Gastrocnemius medialis (tissue), 4 donors: ENCODE results near the gene SPOUT1. TPM values are rescaled to one million over a fixed set of nuclear protein-coding genes. Genes with fewer than 3 reads are reported as not detected.
"Not testable (repeated sequence)": the region's sequence is repeated elsewhere in the genome, so short reads cannot be mapped to it uniquely, and the experiment has no call there.

Source experiments
- ATAC-seq, 2 donors: fragments of 150-250 bp; one replicate each; pipeline ENCODE4 v1.9.1; 2016
- DNase-seq, 2 donors: peaks; one replicate each; pipeline ENCODE4 v3.0.0-alpha.2; 2019
- H3K27ac ChIP-seq, 4 donors: fragments of 200-600 bp; sonication (generic); 1 replicate in 1 of 4; 2 replicates in 3 of 4; pipeline ENCODE4 v1.5.1; 2016 to 2018; ENCODE audit warnings: mild to moderate bottlenecking in 2 of 4, moderate library complexity in 1 of 4
- H3K27me3 ChIP-seq, 3 donors: fragments of 200-600 bp; sonication (generic) in 2 of 3; 1 replicate in 1 of 3; 2 replicates in 2 of 3; pipeline versions ENCODE4 v1.5.1 to v1.6.0; 2016 to 2019; ENCODE audit warnings: mild to moderate bottlenecking in 1 of 3, moderate library complexity in 1 of 3
- H3K36me3 ChIP-seq, 2 donors: fragments of 200-600 bp; sonication (generic) in 1 of 2; one replicate each; pipeline ENCODE4 v1.5.1; 2017 to 2018
- H3K4me1 ChIP-seq, 2 donors: fragments of 200-600 bp; sonication (generic) in 1 of 2; one replicate each; pipeline ENCODE4 v1.5.1; 2016 to 2017; ENCODE audit warnings: mild to moderate bottlenecking in 2 of 2
- H3K4me3 ChIP-seq, 4 donors: fragments of 200-600 bp; sonication (generic) in 3 of 4; 1 replicate in 1 of 4; 2 replicates in 3 of 4; pipeline ENCODE4 v1.5.1; 2016 to 2019; ENCODE audit warnings: mild to moderate bottlenecking in 2 of 4
- H3K9me3 ChIP-seq, 3 donors: fragments of 200-600 bp; sonication (generic) in 2 of 3; 1 replicate in 1 of 3; 2 replicates in 2 of 3; pipeline ENCODE4 v1.5.1; 2016 to 2019
- POLR2A ChIP-seq, 2 donors: fragments of 450-650 bp; IDR thresholded peaks; one replicate each; pipeline ENCODE4 v1.6.1; 2017; ENCODE audit warnings: antibody characterized with exemption in 2 of 2, mild to moderate bottlenecking in 2 of 2, moderate library complexity in 2 of 2
- in situ Hi-C, 4 donors: fragments of 200-750 bp; cut with MboI; loops; one replicate each; pipeline versions ENCODE4 v1.15.0 to v1.8.0; 2017; ENCODE audit warnings: low sequenced_read_pairs in 4 of 4
- intact Hi-C: fragments of 100-400 bp; cut with DNase I; formaldehyde crosslinking; loops from one replicate; pipeline ENCODE4 v1.15.1; 2023; ENCODE audit warnings: low total_unique reads
- total RNA-seq, 4 donors: library from RNA; depleted of rRNA; stranded (reverse); fragments of >200 nt; gene quantifications; one replicate each; pipeline versions ENCODE4 v1.1.0 to v1.2.3, GENCODE V29; 2016
- TF ChIP-seq, protein P1 (sequence below), 5 experiments: fragments of 450-650 bp in 3 of 5; fragments of 200-600 bp in 2 of 5; sonication (generic) in 2 of 5; IDR thresholded peaks in 4 of 5; conservative IDR thresholded peaks in 1 of 5; 1 replicate in 4 of 5; 2 replicates in 1 of 5; pipeline ENCODE4 v1.5.1; 2016 to 2019; ENCODE audit warnings: antibody characterized with exemption in 5 of 5, mild to moderate bottlenecking in 3 of 5, moderate library complexity in 3 of 5

Gene SPOUT1
- total RNA-seq, 4 donors from 2014 or later: 10.7 to 29.3 (median 14.9) TPM

DNA sequence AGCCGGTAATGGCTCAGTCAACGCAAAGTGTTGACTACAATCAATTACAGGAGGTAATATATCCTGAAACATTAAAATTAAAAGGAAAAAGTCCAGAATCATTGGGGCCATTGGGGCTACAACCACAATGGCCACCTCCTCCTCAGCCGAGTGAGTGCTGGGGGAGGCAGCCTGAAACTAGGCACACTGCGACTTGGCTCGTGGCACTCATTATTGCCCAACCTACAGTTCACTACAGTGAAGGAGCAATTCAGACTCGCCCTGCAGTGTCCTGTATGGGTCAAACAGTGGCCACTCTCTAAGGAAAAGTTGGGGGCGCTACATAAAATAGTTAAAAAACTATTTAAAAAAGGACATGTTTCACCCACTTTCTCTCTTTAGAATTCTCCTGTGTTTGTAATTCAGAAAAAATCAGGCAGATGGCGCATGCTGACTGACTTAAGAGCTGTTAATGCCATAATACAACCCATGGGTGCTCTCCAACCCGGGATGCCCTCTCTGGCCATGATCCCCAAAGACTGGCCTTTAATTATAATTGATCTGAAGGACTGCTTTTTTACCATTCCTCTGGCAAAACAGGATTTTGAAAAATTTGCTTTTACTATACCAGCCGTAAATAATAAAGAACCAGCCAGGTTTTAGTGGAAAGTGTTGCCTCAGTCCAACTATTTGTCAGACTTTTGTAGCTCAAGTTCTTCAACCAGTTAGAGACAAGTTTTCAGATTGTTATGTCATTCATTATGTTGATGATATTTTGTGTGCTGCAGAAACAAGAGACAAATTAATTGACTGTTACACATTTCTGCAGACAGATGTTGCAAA lies 22.4 kb upstream of the SPOUT1 start:
- H3K4me3 ChIP-seq, H3K9me3 ChIP-seq, H3K27ac ChIP-seq, H3K36me3 ChIP-seq, H3K27me3 ChIP-seq, in situ Hi-C loops: not testable (repeated sequence)
- intact Hi-C loops: loop anchor here (1.0 kb wide), 1 partner anchor 76 kb away; no protein-coding TSS in a partner anchor
- peaks cover 0 to 16% of the 10 kb centered on the region in 2 donors for H3K4me1 ChIP-seq
- TF ChIP-seq, protein P1, sequence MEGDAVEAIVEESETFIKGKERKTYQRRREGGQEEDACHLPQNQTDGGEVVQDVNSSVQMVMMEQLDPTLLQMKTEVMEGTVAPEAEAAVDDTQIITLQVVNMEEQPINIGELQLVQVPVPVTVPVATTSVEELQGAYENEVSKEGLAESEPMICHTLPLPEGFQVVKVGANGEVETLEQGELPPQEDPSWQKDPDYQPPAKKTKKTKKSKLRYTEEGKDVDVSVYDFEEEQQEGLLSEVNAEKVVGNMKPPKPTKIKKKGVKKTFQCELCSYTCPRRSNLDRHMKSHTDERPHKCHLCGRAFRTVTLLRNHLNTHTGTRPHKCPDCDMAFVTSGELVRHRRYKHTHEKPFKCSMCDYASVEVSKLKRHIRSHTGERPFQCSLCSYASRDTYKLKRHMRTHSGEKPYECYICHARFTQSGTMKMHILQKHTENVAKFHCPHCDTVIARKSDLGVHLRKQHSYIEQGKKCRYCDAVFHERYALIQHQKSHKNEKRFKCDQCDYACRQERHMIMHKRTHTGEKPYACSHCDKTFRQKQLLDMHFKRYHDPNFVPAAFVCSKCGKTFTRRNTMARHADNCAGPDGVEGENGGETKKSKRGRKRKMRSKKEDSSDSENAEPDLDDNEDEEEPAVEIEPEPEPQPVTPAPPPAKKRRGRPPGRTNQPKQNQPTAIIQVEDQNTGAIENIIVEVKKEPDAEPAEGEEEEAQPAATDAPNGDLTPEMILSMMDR (IDR thresholded peaks at IDR 0.05 in 4 of 5, conservative IDR thresholded peaks at IDR 0.05 in 1 of 5): peak; percentile 65 to 76 (median 74)
- DNase-seq (peak in 1 of 2 donors; percentile 39), ATAC-seq (peak in 1 of 2 donors; percentile 65)

GRCh38 chr9:128851024-128851423 lies 21.4 kb upstream of the SPOUT1 start:
- intact Hi-C loops, H3K27me3 ChIP-seq: not testable (repeated sequence)

DNA sequence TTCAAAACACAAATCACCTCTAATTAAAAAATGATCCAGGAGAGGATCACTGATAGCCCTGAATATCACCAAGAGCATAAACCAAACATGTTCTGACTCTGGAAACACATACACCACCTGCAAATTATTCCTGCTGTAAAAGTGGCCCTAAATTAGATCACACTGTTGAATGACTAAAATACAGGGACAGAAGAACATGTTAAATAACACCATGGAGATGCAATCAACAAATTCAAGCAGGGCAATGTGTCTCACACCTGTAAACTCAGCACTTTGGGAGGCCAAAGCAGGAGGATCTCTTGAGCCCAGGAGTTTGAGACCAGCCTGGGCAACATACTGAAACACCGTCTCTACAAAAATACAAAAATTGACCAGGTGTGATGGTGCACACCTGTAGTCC lies 18.2 kb upstream of the SPOUT1 start:
- Histone ChIP-seq H3K4me1 (peaks cover 0 to 6% of the 10 kb centered on the region in 2 donors), H3K4me3 (no peak overlapping the region), H3K9me3 (no peaks in the 10 kb centered on the region), H3K27me3 (no peaks in the 10 kb centered on the region), H3K36me3 (no peaks in the 10 kb centered on the region), H3K27ac (no peak overlapping the region)
- DNase-seq (no peak), ATAC-seq (no peak)
- TF ChIP-seq, protein P1 (IDR thresholded peaks at IDR 0.05 in 4 of 5, conservative IDR thresholded peaks at IDR 0.05 in 1 of 5): no peak
- no peak for TF ChIP-seq POLR2A (IDR thresholded peaks at IDR 0.05)
- intact Hi-C loops (no loop called here), in situ Hi-C loops (no loop called here)

More at GRCh38 chr9:128851024-128851423, 21.4 kb upstream of the SPOUT1 start:
- H3K4me3 ChIP-seq, H3K36me3 ChIP-seq, in situ Hi-C loops, DNase-seq, H3K27ac ChIP-seq, ATAC-seq, H3K9me3 ChIP-seq: not testable (repeated sequence)
- peaks cover 0 to 16% of the 10 kb centered on the region in 2 donors for H3K4me1 ChIP-seq

DNA sequence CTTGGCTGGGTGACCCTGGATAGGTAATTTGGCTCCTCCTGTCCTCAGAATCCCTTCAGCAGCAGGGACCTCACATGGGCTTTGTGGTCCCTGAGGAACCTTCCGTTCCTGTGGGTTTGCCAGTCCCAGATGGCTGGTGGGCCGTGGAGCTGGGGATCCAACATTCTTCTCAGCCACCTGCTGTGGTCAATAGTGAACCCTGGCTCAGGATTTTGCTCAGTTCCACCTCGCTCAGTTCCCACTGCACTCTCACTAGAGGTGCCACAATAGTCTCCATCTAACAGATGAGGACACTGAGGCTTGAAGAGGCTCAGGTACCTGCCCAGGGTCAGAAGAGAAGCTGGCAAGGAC lies 17.1 kb upstream of the SPOUT1 start:
- DNase-seq (no peak), ATAC-seq (no peak)
- TF ChIP-seq, protein P1 (IDR thresholded peaks at IDR 0.05 in 4 of 5, conservative IDR thresholded peaks at IDR 0.05 in 1 of 5): no peak
- H3K27me3 ChIP-seq: no peaks in the 10 kb centered on the region
- no peak overlapping the region for H3K4me3 ChIP-seq
- no peaks in the 10 kb centered on the region for H3K4me1 ChIP-seq
- no peak overlapping the region for H3K27ac ChIP-seq
- in situ Hi-C loops: no loop called here
- intact Hi-C loops: no loop called here
- H3K9me3 ChIP-seq: no peaks in the 10 kb centered on the region
- H3K36me3 ChIP-seq: peaks cover 0 to 5% of the 10 kb centered on the region in 2 donors

DNA sequence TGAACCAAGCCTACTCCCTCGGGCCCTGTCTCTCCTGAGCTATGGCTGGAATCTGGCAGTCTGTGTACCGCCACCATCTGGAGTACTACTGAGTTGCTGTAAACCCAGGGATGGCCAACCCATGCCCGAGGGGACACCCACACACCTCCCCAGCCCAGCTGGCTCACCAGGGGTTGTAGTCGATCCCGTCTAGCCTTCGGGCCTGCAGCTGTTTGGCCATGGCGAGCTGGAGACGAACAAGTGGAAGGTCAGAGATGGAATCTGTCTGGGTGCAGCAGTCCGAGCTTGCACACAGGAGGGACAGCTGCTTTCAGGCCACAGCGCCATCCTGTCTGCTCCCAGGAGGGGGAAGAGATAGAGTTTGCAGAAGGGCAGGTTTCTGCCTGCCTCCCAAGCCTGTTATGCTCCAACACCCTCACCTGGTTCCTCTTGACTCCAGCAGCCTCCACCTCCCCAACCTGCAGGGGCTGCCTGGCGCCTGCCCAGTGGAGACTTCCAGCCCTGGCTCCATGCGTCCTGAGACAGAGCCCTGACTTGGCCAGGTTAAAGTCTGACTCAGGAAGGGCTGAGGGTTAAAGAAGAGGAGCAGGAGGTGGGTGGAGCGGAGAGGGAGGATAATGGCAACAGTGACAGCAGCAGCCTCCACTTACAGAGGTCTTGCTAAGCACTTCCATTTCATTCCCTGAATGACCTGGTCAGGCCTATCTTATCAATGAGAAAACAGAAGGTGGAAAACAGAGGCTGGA lies 15.8 kb upstream of the SPOUT1 start:
- no peak overlapping the region for H3K4me3 ChIP-seq
- H3K9me3 ChIP-seq: no peaks in the 10 kb centered on the region
- in situ Hi-C loops (no loop called here), intact Hi-C loops (no loop called here)
- DNase-seq: peak in 1 of 2 donors; percentile 4
- no peaks in the 10 kb centered on the region for H3K27me3 ChIP-seq
- peaks cover 0 to 8% of the 10 kb centered on the region in 2 donors for H3K36me3 ChIP-seq
- H3K4me1 ChIP-seq: no peaks in the 10 kb centered on the region
- ATAC-seq: no peak
- no peak overlapping the region for H3K27ac ChIP-seq
- TF ChIP-seq, protein P1 (IDR thresholded peaks at IDR 0.05 in 4 of 5, conservative IDR thresholded peaks at IDR 0.05 in 1 of 5): no peak
- no peak for TF ChIP-seq POLR2A (IDR thresholded peaks at IDR 0.05)

GRCh38 chr9:128843171-128843570 lies 13.6 kb upstream of the SPOUT1 start:
- ATAC-seq, H3K27me3 ChIP-seq, H3K4me1 ChIP-seq, H3K9me3 ChIP-seq, H3K36me3 ChIP-seq, intact Hi-C loops, in situ Hi-C loops, H3K27ac ChIP-seq, H3K4me3 ChIP-seq: not testable (repeated sequence)
- peak in 1 of 2 donors; percentile 2 for DNase-seq
